Measurements from ENCODE around the gene LMO7. TPM values are rescaled to one million over a fixed set of nuclear protein-coding genes. Genes with fewer than 3 reads are reported as not detected.
"Not testable (repeated sequence)": the region's sequence is repeated elsewhere in the genome, so short reads cannot be mapped to it uniquely, and the experiment has no call there.

LMO7 gene
- total RNA-seq, 2 experiments from 2014 or later = 12.2 to 15.3 TPM

DNA sequence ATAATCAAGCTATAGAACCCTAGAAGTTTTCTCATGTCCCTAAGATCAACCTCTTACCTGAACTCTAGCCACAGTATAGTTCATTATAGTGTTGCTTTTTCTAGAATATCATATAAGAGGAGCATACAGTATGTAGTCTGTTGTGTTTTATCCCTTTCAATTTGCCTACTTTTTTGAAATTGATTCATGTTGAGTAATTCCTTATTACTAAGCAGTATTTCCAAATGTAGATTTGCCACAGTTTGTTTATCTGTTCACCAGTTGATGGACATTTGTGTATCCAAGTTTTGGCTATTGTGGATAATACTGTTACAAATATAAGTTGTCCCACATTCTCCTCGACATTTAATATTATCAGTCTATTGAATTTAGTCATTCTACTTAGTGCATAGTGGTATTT, 138.0 kb downstream of the LMO7 start:
- CTCF ChIA-PET = interaction anchor here (2.3 kb wide), 1 partner anchor 78 kb away, joined by 9 read pairs; no protein-coding TSS in a partner anchor
- peak overlapping the region; percentile 26 for H3K27ac Mint-ChIP-seq

DNA sequence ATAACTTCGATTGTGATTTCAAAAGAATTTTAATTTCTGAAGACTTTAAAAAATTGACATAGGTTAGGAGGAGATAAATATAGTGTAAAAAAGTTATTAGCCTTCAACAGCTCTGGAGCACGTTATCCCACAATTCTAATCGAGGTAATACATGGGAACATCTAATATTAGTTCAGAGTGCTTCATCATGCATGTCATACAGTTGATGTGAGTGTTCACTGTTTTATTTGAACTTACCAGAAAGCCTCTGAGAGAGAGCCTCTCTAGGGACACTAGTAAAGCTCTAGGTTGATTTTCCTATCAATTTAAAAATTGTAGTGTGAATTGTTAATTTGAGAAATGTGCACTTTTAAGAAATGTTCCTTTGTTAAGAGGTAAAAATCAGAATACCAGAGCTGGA, 140.4 kb downstream of the LMO7 start:
- ChIA-PET CTCF (interaction anchor here (0.7 to 3.6 kb wide), 3 partner anchors 8 to 81 kb away, joined by 3 to 13 read pairs (median 4); no protein-coding TSS in a partner anchor), POLR2A (no interaction called here)

More for the DNA sequence above, 138.0 kb downstream of the LMO7 start:
- DNase-seq (no peak), ATAC-seq (no peak)
- TF ChIP-seq, protein P1, sequence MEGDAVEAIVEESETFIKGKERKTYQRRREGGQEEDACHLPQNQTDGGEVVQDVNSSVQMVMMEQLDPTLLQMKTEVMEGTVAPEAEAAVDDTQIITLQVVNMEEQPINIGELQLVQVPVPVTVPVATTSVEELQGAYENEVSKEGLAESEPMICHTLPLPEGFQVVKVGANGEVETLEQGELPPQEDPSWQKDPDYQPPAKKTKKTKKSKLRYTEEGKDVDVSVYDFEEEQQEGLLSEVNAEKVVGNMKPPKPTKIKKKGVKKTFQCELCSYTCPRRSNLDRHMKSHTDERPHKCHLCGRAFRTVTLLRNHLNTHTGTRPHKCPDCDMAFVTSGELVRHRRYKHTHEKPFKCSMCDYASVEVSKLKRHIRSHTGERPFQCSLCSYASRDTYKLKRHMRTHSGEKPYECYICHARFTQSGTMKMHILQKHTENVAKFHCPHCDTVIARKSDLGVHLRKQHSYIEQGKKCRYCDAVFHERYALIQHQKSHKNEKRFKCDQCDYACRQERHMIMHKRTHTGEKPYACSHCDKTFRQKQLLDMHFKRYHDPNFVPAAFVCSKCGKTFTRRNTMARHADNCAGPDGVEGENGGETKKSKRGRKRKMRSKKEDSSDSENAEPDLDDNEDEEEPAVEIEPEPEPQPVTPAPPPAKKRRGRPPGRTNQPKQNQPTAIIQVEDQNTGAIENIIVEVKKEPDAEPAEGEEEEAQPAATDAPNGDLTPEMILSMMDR (IDR thresholded peaks at IDR 0.05) = no peak
- H3K4me1 Mint-ChIP-seq (ENCODE audit: low read depth) = peaks cover 30% of the 10 kb centered on the region
- peaks cover 13% of the 10 kb centered on the region for H3K9me3 Mint-ChIP-seq
- intact Hi-C loops (cut with micrococcal nuclease) = loop anchor here (5.0 kb wide), 1 partner anchor 242 kb away; no protein-coding TSS in a partner anchor
- peaks cover 22% of the 10 kb centered on the region for H3K36me3 Mint-ChIP-seq (ENCODE audit: low read depth)
- POLR2A ChIA-PET = interaction anchor here (0.9 kb wide), 1 partner anchor 12 kb away, joined by 4 read pairs; no protein-coding TSS in a partner anchor
- H3K4me3 Mint-ChIP-seq = no peak overlapping the region
- no peaks in the 10 kb centered on the region for H3K27me3 Mint-ChIP-seq

DNA sequence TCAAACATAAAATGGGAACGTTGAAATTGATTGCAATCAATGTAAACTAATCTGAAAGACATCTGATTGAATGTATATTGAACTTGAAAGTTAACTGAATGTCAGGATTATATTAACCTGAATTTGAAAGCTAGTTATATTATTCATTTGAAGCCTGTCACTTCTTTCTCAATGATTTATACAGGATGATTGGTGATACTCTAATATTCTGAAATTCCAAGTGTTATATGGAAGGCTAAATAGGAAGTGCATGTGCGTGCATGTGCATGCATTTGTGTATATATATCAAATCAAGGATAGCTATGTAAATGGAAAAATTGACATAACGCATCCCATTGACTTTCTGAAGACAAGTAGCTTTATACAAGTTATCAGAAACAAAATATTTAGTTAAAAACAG, 143.3 kb downstream of the LMO7 start:
- H3K27ac Mint-ChIP-seq = no peak overlapping the region
- peaks cover 22% of the 10 kb centered on the region for H3K36me3 Mint-ChIP-seq (ENCODE audit: low read depth)
- DNase-seq (no peak), ATAC-seq (no peak)
- ChIA-PET CTCF (interaction anchor here (0.7 to 3.6 kb wide), 3 partner anchors 11 to 91 kb away, joined by 3 to 13 read pairs (median 3); no protein-coding TSS in a partner anchor), POLR2A (interaction anchor here (1.1 kb wide), 1 partner anchor 18 kb away, joined by 3 read pairs; no protein-coding TSS in a partner anchor)
- H3K4me3 Mint-ChIP-seq = no peak overlapping the region
- peaks cover 13% of the 10 kb centered on the region for H3K9me3 Mint-ChIP-seq
- no peaks in the 10 kb centered on the region for H3K27me3 Mint-ChIP-seq
- intact Hi-C loops (cut with micrococcal nuclease) = no loop called here
- TF ChIP-seq, protein P1 (IDR thresholded peaks at IDR 0.05) = no peak
- peaks cover 8% of the 10 kb centered on the region for H3K4me1 Mint-ChIP-seq (ENCODE audit: low read depth)

More for the DNA sequence above, 140.4 kb downstream of the LMO7 start:
- H3K36me3 Mint-ChIP-seq (ENCODE audit: low read depth) = peaks cover 30% of the 10 kb centered on the region
- no peak overlapping the region for H3K4me3 Mint-ChIP-seq
- TF ChIP-seq, protein P1 (IDR thresholded peaks at IDR 0.05) = no peak
- ATAC-seq (no peak), DNase-seq (no peak)
- no peaks in the 10 kb centered on the region for H3K27me3 Mint-ChIP-seq
- H3K9me3 Mint-ChIP-seq = peaks cover 21% of the 10 kb centered on the region
- peaks cover 19% of the 10 kb centered on the region for H3K4me1 Mint-ChIP-seq (ENCODE audit: low read depth)
- H3K27ac Mint-ChIP-seq = no peak overlapping the region
- intact Hi-C loops (cut with micrococcal nuclease) = no loop called here

DNA sequence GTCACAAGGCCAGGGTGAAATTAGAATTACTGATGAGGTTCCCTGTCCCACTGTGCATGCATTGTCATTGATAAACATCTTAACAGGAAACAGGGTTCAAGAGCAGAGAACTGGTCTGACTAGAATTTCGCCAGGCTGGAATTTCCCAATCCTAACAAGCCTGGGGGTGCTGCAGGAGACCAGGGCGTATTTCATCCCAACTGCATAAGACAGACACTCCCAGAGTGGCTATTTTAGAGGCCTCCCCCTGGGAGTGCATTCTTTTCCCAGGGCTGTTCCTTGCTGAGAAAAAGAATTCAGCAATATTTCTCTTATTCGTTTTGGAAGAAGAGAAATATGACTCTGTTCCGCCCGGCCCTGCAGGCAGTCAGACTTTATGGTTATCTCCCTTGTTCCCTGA, 144.0 kb downstream of the LMO7 start:
- ATAC-seq; H3K4me3 Mint-ChIP-seq; intact Hi-C loops (cut with micrococcal nuclease); H3K27me3 Mint-ChIP-seq; DNase-seq; H3K4me1 Mint-ChIP-seq (ENCODE audit: low read depth); H3K27ac Mint-ChIP-seq: not testable (repeated sequence)
- POLR2A ChIA-PET = interaction anchor here (1.1 kb wide), 1 partner anchor 19 kb away, joined by 3 read pairs; no protein-coding TSS in a partner anchor
- CTCF ChIA-PET = interaction anchor here (1.3 to 3.6 kb wide), 3 partner anchors 12 to 84 kb away, joined by 3 to 13 read pairs (median 3); no protein-coding TSS in a partner anchor
- Mint-ChIP-seq H3K9me3 (peaks cover 13% of the 10 kb centered on the region), H3K36me3 (ENCODE audit: low read depth) (peaks cover 21% of the 10 kb centered on the region)

DNA sequence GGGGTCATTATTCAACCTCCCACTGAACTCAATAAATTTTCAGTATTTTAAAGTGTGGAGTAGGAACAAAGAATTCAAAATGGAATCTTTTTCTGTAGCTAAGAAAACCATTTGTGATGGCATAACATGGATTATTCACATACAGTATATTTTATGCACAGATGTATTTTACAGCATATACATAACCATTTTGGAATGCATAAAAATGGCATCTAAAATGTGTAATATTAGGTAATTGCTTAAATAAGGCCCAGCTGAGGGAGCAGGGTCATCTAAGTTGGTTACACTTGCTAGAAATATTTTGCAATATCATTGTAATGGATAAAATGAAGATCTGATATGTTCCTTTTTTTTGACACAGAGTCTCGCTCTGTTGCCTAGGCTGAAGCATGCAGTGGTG, 146.9 kb downstream of the LMO7 start:
- intact Hi-C loops (cut with micrococcal nuclease) = no loop called here
- Mint-ChIP-seq H3K27me3 (no peaks in the 10 kb centered on the region), H3K9me3 (peaks cover 12% of the 10 kb centered on the region), H3K27ac (no peak overlapping the region), H3K4me1 (ENCODE audit: low read depth) (peaks cover 10% of the 10 kb centered on the region), H3K36me3 (ENCODE audit: low read depth) (peaks cover 19% of the 10 kb centered on the region), H3K4me3 (no peak overlapping the region)
- POLR2A ChIA-PET = no interaction called here
- CTCF ChIA-PET = interaction anchor here (1.2 to 3.0 kb wide), 4 partner anchors 9 to 88 kb away, joined by 3 to 14 read pairs (median 3); no protein-coding TSS in a partner anchor
- DNase-seq (no peak), ATAC-seq (no peak)
- TF ChIP-seq, protein P1 (IDR thresholded peaks at IDR 0.05) = no peak

Data from activated CD8-positive, alpha-beta T cell treated with anti-CD3 and anti-CD28 coated beads for 36 hours (primary cell).